ENCODE data around the gene INCA1. TPM values are rescaled to one million over a fixed set of nuclear protein-coding genes. Genes with fewer than 3 reads are reported as not detected.

INCA1 gene
- total RNA-seq, 2 donors from 2014 or later, result 1.2 TPM; not detected in 1

GRCh38 chr17:4951486-4951885 is 45.8 kb downstream of the INCA1 start:
- no peaks in the 10 kb centered on the region for H3K9me3 ChIP-seq
- peak overlapping the region in 1 of 2 donors; percentile 97 for H3K27ac ChIP-seq
- peaks cover 12 to 29% of the 10 kb centered on the region in 2 donors for H3K4me1 ChIP-seq (ENCODE audit: control insufficient read depth in 1 of 2, low read depth in 2 of 2)
- no peak for ATAC-seq (ENCODE audit: insufficient number of reproducible peaks, low FRiP score, low read depth)
- H3K36me3 ChIP-seq, result no peaks in the 10 kb centered on the region
- no peak overlapping the region for H3K4me3 ChIP-seq
- H3K27me3 ChIP-seq (replicated peaks; ENCODE audit: insufficient read depth), result no peaks in the 10 kb centered on the region
- no peak for TF ChIP-seq CTCF (IDR thresholded peaks at IDR 0.05)
- DNase-seq (ENCODE audit: low spot score), result no peak

GRCh38 chr17:4950746-4951204 is 46.5 kb downstream of the INCA1 start, which contains the start of gene ENO3:
TSS of gene ENO3 (plus strand) at chr17:4951119. CDS start at chr17:4951830, 711 bp downstream.
- no peaks in the 10 kb centered on the region for H3K27me3 ChIP-seq (replicated peaks; ENCODE audit: insufficient read depth)
- H3K27ac ChIP-seq, result peak within 1 kb of the TSS; percentile 93 to 97
- no peak for TF ChIP-seq CTCF (IDR thresholded peaks at IDR 0.05)
- ATAC-seq (ENCODE audit: insufficient number of reproducible peaks, low FRiP score, low read depth), result no peak
- H3K9me3 ChIP-seq, result no peaks in the 10 kb centered on the region
- peak within 1 kb of the TSS; percentile 76 for H3K4me3 ChIP-seq
- peaks cover 17 to 36% of the 10 kb centered on the region in 2 donors for H3K4me1 ChIP-seq (ENCODE audit: control insufficient read depth in 1 of 2, low read depth in 2 of 2)
- no peaks in the 10 kb centered on the region for H3K36me3 ChIP-seq
- DNase-seq (ENCODE audit: low spot score), result no peak

GRCh38 chr17:4950075-4950745 is 47.1 kb downstream of the INCA1 start:
- no peak for TF ChIP-seq CTCF (IDR thresholded peaks at IDR 0.05)
- no peak for DNase-seq (ENCODE audit: low spot score)
- H3K9me3 ChIP-seq, result no peaks in the 10 kb centered on the region
- H3K4me1 ChIP-seq (ENCODE audit: control insufficient read depth in 1 of 2, low read depth in 2 of 2), result peaks cover 22 to 42% of the 10 kb centered on the region in 2 donors
- no peaks in the 10 kb centered on the region for H3K27me3 ChIP-seq (replicated peaks; ENCODE audit: insufficient read depth)
- H3K4me3 ChIP-seq, result peak overlapping the region; percentile 76
- peak overlapping the region; percentile 93 to 97 for H3K27ac ChIP-seq
- H3K36me3 ChIP-seq, result peaks cover 3% of the 10 kb centered on the region
- no peak for ATAC-seq (ENCODE audit: insufficient number of reproducible peaks, low FRiP score, low read depth)

GRCh38 chr17:4949321-4950074 is 47.8 kb downstream of the INCA1 start:
- Histone ChIP-seq H3K27ac (peak overlapping the region; percentile 93 to 97), H3K4me3 (peak overlapping the region; percentile 76), H3K36me3 (peaks cover 3% of the 10 kb centered on the region), H3K27me3 (replicated peaks; ENCODE audit: insufficient read depth) (no peaks in the 10 kb centered on the region), H3K4me1 (ENCODE audit: control insufficient read depth in 1 of 2, low read depth in 2 of 2) (peaks cover 30 to 49% of the 10 kb centered on the region in 2 donors), H3K9me3 (no peaks in the 10 kb centered on the region)
- DNase-seq (ENCODE audit: low spot score) (no peak), ATAC-seq (ENCODE audit: insufficient number of reproducible peaks, low FRiP score, low read depth) (no peak)
- no peak for TF ChIP-seq CTCF (IDR thresholded peaks at IDR 0.05)

GRCh38 chr17:4948931-4949320 is 48.4 kb downstream of the INCA1 start:
- Histone ChIP-seq H3K27me3 (replicated peaks; ENCODE audit: insufficient read depth) (no peaks in the 10 kb centered on the region), H3K9me3 (no peaks in the 10 kb centered on the region), H3K4me3 (peak overlapping the region; percentile 76), H3K36me3 (peaks cover 3% of the 10 kb centered on the region), H3K27ac (peak overlapping the region; percentile 93 to 97), H3K4me1 (ENCODE audit: control insufficient read depth in 1 of 2, low read depth in 2 of 2) (peaks cover 31 to 55% of the 10 kb centered on the region in 2 donors)
- ATAC-seq (ENCODE audit: insufficient number of reproducible peaks, low FRiP score, low read depth), result peak; percentile 25
- TF ChIP-seq CTCF (IDR thresholded peaks at IDR 0.05), result no peak
- no peak for DNase-seq (ENCODE audit: low spot score)

Measured in thoracic aorta (tissue), 2 donors.